ENCODE data around the gene TBC1D1.
"Not testable (repeated sequence)": the region's sequence is repeated elsewhere in the genome, so short reads cannot be mapped to it uniquely, and the experiment has no call there.

The TBC1D1 gene

DNA sequence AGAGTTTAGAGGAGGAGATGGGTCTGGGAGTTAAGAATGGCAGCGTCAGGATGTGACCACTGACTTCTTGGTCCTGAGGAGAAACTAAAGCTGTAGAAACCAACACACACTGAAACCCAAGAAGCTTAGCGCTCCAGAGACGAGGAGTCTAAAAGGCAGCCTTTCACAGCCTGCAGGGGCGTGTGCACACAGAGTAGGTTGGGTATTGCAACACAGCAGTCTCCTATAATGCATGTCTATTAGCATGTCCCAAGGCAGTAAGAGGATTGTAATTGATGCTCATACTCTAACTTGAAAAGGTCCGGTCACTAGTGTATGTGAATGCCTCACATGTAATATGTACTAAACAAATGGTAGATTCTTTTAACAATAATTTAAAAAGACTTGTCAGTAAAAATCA lies 126.7 kb downstream of the TBC1D1 start:
- DNase-seq: no peak

GRCh38 chr4:38020386-38020785 lies 129.5 kb downstream of the TBC1D1 start:
- no peak for DNase-seq

DNA sequence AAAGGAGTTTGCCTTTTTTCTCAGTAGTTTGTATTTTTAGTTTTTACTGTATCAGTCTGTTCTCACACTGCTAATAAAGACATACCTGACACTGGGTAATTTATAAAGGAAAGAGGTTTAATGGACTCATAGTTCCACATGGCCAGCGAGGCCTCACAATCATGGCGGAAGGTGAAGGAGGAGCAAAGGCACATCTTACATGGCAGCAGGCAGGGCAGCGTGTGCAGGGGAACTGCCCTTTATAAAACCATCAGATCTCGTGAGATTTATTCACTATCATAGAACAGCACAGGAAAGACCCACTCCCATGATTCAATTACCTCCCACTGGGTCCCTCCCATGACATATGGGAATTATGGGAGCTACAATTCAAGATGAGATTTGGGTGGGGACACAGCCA lies 130.1 kb downstream of the TBC1D1 start:
- not testable (repeated sequence) for DNase-seq

DNA sequence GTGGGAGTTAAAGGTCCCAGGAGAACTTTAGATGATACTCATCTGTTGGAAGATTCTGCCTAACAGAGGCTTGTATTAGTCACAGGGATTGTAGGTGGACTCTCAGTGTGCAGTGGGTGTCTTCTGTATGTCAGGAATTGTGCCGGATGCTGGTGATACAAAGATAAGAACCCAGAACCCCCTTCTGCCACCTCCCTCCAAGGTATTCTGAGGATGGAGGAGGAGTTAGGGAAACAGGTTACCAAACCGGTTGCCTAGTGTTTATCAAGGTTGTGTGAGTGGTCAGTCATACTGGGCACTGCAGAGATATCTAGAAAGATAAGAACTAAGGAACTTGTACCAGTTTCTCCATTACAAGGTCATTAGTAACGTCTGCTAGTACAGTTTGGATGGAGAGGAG lies 130.9 kb downstream of the TBC1D1 start:
- DNase-seq: no peak

- DNase-seq: peak in 1 of 2 donors; percentile 22
Observed at GRCh38 chr4:38023347-38024205, 132.7 kb downstream of the TBC1D1 start.

DNA sequence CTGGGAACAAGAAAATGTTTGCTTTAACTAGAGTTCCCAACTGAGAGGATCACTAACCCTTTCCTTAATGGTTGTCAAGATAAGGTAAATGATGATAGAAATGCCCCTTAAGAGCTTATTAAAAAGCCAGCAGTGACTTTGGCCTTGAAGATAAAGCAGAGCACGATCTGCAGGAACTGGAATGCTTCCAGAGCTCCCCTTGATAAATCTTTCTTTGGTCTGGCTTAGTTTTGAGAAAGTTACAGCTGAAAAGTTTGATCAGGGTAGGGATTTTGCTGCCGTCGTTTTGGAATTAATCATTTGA lies 133.3 kb downstream of the TBC1D1 start:
- no peak for DNase-seq

DNA sequence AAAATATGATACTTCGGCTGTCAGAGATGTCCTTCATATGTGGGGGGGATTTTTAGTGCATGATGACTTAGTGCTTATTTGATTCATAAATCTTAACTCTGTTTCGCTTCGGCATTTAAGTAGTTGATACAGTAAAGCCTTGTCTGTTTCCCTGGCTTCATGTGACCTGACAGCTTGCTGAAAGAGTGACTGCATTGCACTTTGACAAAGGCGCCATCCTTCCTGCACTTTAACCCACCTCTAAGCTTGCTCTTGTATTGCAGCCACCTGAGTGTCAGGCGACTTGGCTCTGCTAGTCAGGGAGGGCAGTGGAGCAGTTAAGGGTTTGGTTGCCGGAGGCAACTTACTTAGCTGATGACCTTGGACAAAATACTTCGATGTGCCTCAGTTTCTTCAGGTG lies 134.8 kb downstream of the TBC1D1 start:
- no peak for DNase-seq

GRCh38 chr4:38026158-38026740 lies 135.4 kb downstream of the TBC1D1 start:
- DNase-seq: no peak

- no peak for DNase-seq
Observed at GRCh38 chr4:38030023-38030422, 139.1 kb downstream of the TBC1D1 start.

DNA sequence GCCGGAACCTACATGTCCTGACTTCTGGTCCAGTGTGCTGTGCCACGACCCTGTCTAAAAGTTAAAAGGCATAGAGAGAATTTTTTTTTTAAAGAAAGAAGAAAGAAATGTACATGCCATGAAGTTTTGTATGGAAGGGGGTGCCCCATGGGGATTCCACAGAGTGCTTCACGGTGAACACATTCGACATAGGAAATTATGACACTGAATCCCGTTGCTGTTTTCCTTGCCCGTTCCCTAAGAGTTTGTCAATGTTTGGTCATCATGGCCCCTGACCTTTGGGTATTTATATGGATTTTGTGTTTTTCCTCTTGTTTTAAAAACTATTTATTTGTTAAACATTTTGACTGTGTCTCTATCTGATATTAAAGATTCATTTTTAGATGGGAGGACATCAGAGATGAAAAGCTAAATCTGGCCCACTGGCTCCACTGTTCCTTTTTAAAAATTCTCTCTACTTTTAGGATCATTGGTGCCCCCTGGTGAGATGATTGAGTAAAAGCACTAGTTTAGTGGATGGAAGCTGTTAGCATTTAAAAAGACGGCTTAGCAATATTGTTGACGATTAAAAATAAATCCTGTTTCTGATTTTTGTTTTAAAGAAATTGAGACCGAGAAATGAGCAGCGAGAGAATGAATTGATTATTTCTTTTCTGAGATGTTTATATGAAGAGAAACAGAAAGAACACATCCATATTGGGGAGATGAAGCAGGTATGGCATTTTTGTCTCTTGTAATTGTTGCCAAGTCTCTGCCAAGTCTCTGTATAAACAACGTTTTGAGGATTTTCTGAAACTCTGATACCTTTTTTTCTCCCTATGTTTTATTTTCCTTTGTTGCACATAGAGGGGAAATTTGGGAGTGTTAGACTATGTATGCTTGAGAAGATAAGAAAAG lies 144.3 kb downstream of the TBC1D1 start:
- DNase-seq: peak; percentile 30 to 73

DNA sequence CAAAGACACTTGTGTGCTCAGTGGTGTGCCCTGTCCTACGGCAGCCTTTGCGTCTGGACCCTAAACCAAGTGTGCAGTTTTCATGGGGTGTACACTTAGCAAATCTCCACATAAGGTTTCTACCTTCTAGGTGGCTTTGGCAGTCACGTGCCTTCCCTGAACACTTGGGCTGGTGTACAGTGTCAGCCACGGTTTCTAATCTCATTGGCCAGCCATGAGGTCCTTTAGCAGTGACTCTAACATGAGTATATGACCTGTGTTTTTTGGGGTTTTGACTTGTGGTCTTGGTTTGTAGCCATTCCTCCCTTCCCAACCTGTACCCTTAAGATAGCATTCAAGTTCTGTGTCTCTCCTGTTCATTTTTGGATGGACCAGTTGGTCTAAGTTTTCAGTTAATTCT lies 145.7 kb downstream of the TBC1D1 start:
- no peak for DNase-seq

DNA sequence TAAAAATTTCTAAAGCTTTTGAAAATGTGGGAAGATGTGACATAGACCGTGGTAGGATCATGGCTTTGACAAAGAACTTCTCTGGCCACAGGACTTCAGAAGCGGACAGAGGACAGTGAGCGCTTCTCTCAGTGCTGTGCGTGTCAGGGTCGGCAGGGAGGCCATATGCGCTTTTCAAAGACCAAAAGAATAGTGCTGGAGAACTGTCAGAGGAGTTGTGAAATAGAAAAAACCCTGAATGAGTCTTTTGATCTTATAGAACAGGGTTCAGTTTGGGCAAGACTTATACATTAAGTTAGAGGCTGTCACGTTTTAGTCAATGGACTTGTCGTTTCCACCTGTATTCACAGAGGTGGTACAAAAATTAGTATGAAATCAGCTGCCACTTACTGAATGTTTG lies 146.7 kb downstream of the TBC1D1 start:
- no peak for DNase-seq

DNA sequence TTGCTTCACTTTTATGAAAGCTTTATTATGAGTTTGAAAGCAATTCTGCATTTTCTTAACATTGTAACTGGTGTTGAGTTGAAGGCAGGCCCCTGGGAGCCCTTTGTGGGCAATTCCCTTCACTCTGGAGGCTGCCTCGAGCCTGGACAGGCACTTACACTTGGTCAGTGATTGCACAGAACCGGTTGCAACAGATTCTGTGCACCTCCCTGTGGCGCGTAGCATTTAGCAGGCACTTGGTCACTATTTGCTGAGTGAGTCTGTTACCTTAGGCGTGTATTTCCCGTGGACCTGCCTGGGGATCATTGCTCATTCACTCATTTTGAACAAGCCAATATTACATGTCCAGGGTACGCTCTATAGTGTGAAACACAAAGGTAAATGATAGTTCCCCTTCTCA lies 149.7 kb downstream of the TBC1D1 start:
- no peak for DNase-seq

- no peak for DNase-seq
Observed at GRCh38 chr4:38044060-38044459, 153.2 kb downstream of the TBC1D1 start.

GRCh38 chr4:38045289-38045988 lies 154.6 kb downstream of the TBC1D1 start:
- no peak for DNase-seq

- DNase-seq: no peak
Observed at GRCh38 chr4:38046727-38047489, 156.0 kb downstream of the TBC1D1 start.

GRCh38 chr4:38049545-38050170 lies 158.8 kb downstream of the TBC1D1 start:
- DNase-seq: no peak

DNA sequence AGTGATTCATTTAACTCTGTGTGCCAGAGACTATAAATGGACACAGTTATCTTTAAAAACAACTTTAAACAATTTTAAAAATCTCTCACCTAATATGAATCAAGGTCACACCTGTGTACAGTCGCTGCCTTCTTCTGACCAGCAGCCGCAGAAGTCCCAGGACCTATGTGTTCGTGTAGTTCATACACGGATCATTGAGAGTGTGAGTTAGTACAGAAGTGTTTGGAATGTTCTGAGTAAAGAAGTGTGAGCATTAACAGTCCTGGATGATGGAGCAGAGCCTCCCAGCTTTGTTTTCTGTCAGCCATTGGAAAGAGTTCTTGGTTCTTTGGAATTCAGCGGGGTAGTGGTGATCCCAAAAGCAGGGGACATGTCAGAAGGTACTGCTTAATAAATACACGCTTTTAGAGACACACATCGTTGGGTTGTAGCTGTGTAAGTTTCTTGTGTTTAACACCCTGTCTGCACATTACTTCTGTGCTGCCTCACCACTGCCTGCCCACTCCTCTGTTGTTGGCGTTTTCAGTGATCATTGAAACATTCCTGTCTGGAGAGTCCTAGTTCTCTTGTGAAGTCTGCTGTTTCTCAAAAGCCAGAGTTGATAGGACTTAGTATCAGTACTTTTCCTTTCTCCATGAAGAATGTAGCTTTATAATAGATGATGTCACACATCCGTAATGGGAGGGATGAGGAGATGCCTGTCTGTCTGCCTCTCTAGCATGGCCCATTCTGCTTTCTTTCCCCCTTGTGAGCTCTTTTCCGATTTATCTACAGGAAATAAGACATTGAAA lies 159.9 kb downstream of the TBC1D1 start:
- DNase-seq: no peak

DNA sequence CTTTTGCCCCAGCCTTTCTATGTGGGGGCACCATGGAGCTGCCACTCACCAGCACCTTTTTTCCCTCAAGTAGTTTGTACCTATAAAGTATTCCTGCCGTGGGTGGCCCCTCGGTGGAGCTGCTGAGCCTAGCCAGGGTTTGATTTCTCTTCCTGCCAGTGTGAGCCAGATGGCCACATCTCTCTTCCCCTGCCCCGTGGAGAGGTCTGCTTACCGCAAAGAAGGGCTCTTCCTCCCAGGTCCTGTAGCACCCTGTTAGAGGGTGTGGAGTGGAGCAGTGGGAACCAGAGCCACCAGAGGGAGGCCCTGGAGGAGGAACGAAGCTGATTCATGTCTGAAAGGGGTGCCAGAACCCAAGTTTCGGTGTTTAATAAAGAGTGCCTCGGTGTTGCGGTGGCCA lies 164.7 kb downstream of the TBC1D1 start:
- DNase-seq: no peak

DNA sequence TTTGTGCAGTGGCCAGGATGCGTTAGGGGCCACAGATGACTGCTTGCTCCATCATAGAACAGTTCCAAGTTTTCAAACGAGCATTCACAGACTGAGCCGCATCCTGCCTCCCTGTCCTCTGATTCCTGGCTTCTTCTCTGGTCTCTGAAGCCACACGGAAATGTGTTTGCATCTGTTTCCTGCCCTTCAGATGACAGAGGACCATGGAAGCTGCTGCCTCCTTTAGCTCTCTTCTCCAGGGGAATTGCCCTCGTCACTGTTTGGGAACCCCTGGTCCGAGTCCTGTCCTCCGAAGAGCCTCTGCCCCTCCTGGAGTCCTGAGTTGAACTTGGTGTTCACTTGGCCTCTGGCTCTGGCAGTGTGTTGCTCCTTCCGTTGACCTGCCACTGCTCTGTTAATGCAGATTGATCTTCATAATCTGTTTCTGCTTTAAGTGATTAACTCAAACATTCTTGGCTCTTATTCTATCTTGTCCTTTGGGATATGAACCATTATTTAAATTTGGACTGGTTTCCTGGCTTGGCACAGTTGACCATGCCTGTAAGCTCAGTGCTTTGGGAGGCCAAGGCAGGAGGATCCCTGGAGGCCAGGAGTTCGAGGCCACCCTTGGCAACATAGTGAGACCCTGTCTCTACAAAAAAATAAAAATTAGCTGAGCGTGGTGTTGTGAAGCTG lies 165.3 kb downstream of the TBC1D1 start:
- DNase-seq: no peak
